ENCODE results near the gene EPS15. TPM values are rescaled to one million over a fixed set of nuclear protein-coding genes. Genes with fewer than 3 reads are reported as not detected.
"Not testable (repeated sequence)": the region's sequence is repeated elsewhere in the genome, so short reads cannot be mapped to it uniquely, and the experiment has no call there.

EPS15 gene
- total and polyA plus RNA-seq, 2 of the 13 experiments (the other 11 are each of a cell fraction or from before 2014, with no cell fraction given): 14.3 to 19.3 TPM

DNA sequence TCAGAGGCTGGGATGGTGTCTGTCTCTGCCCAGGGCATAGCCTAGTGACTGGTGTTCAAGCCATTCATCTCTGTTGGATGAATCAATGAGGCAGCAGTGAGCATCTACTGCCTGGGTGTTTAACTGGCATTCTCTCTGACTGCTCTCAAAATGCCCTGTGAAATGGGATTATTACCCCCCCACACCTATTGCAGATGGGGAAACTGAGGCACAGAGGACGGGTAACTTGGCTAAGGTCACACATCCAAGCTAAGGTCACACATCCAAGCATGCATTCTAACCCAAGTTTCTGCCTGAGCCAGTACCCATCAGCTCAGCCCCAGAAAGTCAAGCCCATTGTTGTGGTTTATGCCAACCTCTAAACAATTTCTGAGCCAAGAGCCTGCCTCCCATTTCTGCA is 193.7 kb downstream of the EPS15 start:
- H3K4me2 ChIP-seq (ENCODE audit: low read depth, low read length): no peak overlapping the region
- in situ Hi-C loops (cut with HindIII; ENCODE audit: extremely low pct_ligation_motif_present, low pct_unique_long_range_greater_than_20kb): no loop called here

DNA sequence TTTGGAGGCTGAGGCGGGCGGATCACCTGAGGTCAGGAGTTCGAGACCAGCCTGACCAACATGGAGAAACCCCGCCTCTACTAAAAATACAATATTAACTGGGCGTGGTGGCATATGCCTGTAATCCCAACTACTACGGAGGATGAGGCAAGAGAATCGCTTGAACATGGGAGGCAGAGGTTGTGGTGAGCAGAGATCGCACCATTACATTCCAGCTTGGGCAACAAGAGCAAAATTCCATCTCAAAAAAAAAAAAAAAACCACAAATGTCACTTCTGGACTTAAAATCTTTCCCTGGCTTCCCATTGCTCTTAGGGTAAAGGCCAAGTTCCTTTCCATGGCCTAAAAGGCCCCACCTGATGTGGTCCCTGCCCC is 194.1 kb downstream of the EPS15 start:
- CTCF ChIA-PET (ENCODE audit: low intra/inter-chr PET ratio, low total read pairs); H3K36me3 ChIP-seq (replicated peaks in 1 of 2; ENCODE audit: control insufficient read depth in 1 of 2, insufficient read depth in 2 of 2, low read length in 2 of 2); H3K4me2 ChIP-seq (ENCODE audit: low read depth, low read length); H3K79me2 ChIP-seq (ENCODE audit: insufficient read depth, low read length); BruUV-seq (replicated peaks); H2AFZ ChIP-seq (ENCODE audit: low read length); H3K9me3 ChIP-seq (ENCODE audit: low read length); intact Hi-C loops (cut with micrococcal nuclease; ENCODE audit: unreplicated experiment); FAIRE-seq; POLR2A ChIA-PET; H3K27ac ChIP-seq (ENCODE audit: extremely low read length, insufficient read depth, low read length); H4K20me1 ChIP-seq (ENCODE audit: insufficient read depth, low read length); ATAC-seq; H3K9ac ChIP-seq (ENCODE audit: insufficient read depth, low read depth, low read length); DNase-seq (ENCODE audit: low spot score); in situ Hi-C loops (cut with HindIII; ENCODE audit: extremely low pct_ligation_motif_present, low pct_unique_long_range_greater_than_20kb); H3K4me3 ChIP-seq (replicated peaks in 1 of 3; ENCODE audit: insufficient read depth in 1 of 3, low read depth in 2 of 3, low read length in 3 of 3): not testable (repeated sequence)
- Histone ChIP-seq H3K27me3 (ENCODE audit: control insufficient read depth in 1 of 2, insufficient read depth in 2 of 2, low read length in 2 of 2) (peaks cover 0 to 13% of the 10 kb centered on the region in 2 experiments; a peak in 1 of 5 replicates), H3K4me1 (ENCODE audit: insufficient read depth, low read length) (peaks cover 17% of the 10 kb centered on the region)
- 77% methylated on average over 8 of the region's 8 CpGs for WGBS (ENCODE audit: low lambda C conversion rate)

More for the DNA sequence above, 193.7 kb downstream of the EPS15 start:
- H4K20me1 ChIP-seq (ENCODE audit: insufficient read depth, low read length): no peaks in the 10 kb centered on the region
- peaks cover 0 to 14% of the 10 kb centered on the region in 2 experiments; a peak in 1 of 5 replicates for H3K27me3 ChIP-seq (ENCODE audit: control insufficient read depth in 1 of 2, insufficient read depth in 2 of 2, low read length in 2 of 2)
- TF ChIP-seq NKX3-1 (CRISPR knock-in tag; IDR thresholded peaks at IDR 0.05) (no peak), DR1 (CRISPR knock-in tag; IDR thresholded peaks at IDR 0.05) (no peak), CBX1 (IDR thresholded peaks at IDR 0.05; ENCODE audit: low read depth) (no peak), STAT5B (CRISPR knock-in tag; IDR thresholded peaks at IDR 0.05) (no peak)
- TF ChIP-seq, protein P1, sequence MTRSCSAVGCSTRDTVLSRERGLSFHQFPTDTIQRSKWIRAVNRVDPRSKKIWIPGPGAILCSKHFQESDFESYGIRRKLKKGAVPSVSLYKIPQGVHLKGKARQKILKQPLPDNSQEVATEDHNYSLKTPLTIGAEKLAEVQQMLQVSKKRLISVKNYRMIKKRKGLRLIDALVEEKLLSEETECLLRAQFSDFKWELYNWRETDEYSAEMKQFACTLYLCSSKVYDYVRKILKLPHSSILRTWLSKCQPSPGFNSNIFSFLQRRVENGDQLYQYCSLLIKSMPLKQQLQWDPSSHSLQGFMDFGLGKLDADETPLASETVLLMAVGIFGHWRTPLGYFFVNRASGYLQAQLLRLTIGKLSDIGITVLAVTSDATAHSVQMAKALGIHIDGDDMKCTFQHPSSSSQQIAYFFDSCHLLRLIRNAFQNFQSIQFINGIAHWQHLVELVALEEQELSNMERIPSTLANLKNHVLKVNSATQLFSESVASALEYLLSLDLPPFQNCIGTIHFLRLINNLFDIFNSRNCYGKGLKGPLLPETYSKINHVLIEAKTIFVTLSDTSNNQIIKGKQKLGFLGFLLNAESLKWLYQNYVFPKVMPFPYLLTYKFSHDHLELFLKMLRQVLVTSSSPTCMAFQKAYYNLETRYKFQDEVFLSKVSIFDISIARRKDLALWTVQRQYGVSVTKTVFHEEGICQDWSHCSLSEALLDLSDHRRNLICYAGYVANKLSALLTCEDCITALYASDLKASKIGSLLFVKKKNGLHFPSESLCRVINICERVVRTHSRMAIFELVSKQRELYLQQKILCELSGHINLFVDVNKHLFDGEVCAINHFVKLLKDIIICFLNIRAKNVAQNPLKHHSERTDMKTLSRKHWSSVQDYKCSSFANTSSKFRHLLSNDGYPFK (CRISPR knock-in tag; IDR thresholded peaks at IDR 0.05; ENCODE audit: borderline replicate concordance): no peak
- TF ChIP-seq, protein P2, sequence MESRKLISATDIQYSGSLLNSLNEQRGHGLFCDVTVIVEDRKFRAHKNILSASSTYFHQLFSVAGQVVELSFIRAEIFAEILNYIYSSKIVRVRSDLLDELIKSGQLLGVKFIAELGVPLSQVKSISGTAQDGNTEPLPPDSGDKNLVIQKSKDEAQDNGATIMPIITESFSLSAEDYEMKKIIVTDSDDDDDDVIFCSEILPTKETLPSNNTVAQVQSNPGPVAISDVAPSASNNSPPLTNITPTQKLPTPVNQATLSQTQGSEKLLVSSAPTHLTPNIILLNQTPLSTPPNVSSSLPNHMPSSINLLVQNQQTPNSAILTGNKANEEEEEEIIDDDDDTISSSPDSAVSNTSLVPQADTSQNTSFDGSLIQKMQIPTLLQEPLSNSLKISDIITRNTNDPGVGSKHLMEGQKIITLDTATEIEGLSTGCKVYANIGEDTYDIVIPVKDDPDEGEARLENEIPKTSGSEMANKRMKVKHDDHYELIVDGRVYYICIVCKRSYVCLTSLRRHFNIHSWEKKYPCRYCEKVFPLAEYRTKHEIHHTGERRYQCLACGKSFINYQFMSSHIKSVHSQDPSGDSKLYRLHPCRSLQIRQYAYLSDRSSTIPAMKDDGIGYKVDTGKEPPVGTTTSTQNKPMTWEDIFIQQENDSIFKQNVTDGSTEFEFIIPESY (CRISPR knock-in tag; IDR thresholded peaks at IDR 0.05): no peak
- TF ChIP-seq, protein P3, sequence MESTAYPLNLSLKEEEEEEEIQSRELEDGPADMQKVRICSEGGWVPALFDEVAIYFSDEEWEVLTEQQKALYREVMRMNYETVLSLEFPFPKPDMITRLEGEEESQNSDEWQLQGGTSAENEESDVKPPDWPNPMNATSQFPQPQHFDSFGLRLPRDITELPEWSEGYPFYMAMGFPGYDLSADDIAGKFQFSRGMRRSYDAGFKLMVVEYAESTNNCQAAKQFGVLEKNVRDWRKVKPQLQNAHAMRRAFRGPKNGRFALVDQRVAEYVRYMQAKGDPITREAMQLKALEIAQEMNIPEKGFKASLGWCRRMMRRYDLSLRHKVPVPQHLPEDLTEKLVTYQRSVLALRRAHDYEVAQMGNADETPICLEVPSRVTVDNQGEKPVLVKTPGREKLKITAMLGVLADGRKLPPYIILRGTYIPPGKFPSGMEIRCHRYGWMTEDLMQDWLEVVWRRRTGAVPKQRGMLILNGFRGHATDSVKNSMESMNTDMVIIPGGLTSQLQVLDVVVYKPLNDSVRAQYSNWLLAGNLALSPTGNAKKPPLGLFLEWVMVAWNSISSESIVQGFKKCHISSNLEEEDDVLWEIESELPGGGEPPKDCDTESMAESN (CRISPR knock-in tag; conservative IDR thresholded peaks at IDR 0.05): no peak
- H3K79me2 ChIP-seq (ENCODE audit: insufficient read depth, low read length): no peaks in the 10 kb centered on the region
- WGBS (ENCODE audit: low lambda C conversion rate): 0% methylated on average over 1 of the region's 1 CpG
- no TSS peak for BruUV-seq (replicated peaks)
- no peak overlapping the region for H3K27ac ChIP-seq (ENCODE audit: extremely low read length, insufficient read depth, low read length)
- CTCF ChIA-PET (ENCODE audit: low intra/inter-chr PET ratio, low total read pairs): no interaction called here
- no peaks in the 10 kb centered on the region for H3K36me3 ChIP-seq (replicated peaks in 1 of 2; ENCODE audit: control insufficient read depth in 1 of 2, insufficient read depth in 2 of 2, low read length in 2 of 2)
- no peak for ATAC-seq
- POLR2A ChIA-PET: no interaction called here
- no peaks in the 10 kb centered on the region for H3K9me3 ChIP-seq (ENCODE audit: low read length)
- intact Hi-C loops (cut with micrococcal nuclease; ENCODE audit: unreplicated experiment): no loop called here
- H2AFZ ChIP-seq (ENCODE audit: low read length): no peak overlapping the region
- no peak overlapping the region for H3K9ac ChIP-seq (ENCODE audit: insufficient read depth, low read depth, low read length)
- no peak overlapping the region for H3K4me3 ChIP-seq (replicated peaks in 1 of 3; ENCODE audit: insufficient read depth in 1 of 3, low read depth in 2 of 3, low read length in 3 of 3)
- FAIRE-seq: no peak
- peaks cover 18% of the 10 kb centered on the region for H3K4me1 ChIP-seq (ENCODE audit: insufficient read depth, low read length)
- no peak for DNase-seq (ENCODE audit: low spot score)
